Measurements from ENCODE around the gene CPSF2.
"Not testable (repeated sequence)": the region's sequence is repeated elsewhere in the genome, so short reads cannot be mapped to it uniquely, and the experiment has no call there.

The CPSF2 gene

DNA sequence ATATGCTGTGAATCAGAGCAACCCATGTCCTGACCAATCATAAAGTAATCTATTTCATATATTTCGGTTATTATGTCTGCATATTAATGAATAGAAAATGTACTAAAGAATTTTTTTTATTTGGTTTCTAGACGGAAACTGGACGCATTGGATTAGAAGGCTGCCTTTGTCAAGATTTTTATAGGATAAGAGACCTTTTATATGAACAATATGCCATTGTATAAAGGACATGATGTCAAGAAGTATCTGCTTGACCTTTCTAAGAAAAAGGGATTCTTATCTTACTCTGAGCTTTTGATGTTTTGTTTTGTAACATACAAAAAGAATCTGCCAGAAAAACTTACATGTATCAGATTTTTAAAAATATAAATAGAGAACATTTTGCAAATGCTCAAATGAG, 39.8 kb downstream of the CPSF2 start:
- DNase-seq = no peak

DNA sequence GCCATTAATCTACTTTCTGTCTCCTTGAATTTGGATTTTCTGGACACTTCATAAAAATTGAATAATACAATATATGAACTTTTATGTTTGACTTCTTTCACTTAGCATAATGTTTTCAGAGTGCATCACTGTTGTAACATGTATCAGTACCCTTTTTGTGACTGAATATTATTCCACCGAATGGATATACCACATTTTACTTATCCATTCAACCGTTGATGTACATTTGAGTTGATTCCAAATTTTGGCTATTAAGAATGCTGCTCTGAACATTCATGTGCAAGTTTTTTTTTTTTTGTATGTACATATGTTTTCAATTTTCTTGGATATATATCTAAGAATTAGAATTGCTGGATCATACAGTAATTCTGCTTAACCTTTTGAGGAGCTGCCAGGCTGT, 43.2 kb downstream of the CPSF2 start:
- DNase-seq = no peak

- no peak for DNase-seq
These were observed 51.9 kb downstream of the CPSF2 start for GRCh38 chr14:92173668-92174067.

- no peak for DNase-seq
These were observed 54.0 kb downstream of the CPSF2 start for GRCh38 chr14:92175811-92176210.

- DNase-seq = no peak
These were observed 54.7 kb downstream of the CPSF2 start for GRCh38 chr14:92176476-92176875.

- DNase-seq = not testable (repeated sequence)
These were observed 57.4 kb downstream of the CPSF2 start for GRCh38 chr14:92179178-92179577.

DNA sequence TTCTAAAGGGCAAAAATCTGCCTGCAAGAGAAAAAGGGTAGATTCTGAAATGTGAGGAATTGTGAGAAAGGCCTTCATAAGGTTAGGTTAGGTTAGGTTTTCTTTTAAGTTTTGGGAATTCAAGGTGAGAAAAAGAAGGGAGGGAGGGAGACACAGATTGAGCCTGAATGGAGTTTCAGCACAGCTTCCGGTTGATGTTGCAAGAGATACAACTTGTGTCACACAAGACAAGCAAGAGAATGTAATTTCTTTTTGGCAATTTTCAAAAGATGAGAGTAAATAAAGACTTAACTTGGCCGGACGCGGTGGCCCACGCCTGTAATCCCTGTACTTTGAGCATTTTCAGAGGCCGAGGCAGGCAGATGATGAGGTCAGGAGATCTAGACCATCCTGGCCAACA, 63.8 kb downstream of the CPSF2 start:
- DNase-seq = no peak

DNA sequence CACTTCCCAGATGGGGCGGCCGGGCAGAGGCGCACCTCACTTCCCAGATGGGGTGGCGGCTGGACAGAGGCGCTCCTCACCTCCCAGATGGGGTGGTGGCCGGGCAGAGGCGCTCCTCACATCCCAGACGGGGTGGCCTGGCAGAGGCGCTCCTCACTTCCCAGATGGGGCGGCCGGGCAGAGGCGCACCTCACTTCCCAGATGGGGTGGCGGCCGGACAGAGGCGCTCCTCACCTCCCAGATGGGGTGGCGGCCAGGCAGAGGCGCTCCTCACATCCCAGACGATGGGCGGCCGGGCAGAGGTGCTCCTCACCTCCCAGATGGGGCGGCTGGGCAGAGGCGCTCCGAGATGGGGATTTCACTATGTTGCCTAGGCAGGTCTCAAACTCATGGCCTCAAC, 65.8 kb downstream of the CPSF2 start:
- DNase-seq = not testable (repeated sequence)

GRCh38 chr14:92190768-92191167, 69.0 kb downstream of the CPSF2 start:
- no peak for DNase-seq

DNA sequence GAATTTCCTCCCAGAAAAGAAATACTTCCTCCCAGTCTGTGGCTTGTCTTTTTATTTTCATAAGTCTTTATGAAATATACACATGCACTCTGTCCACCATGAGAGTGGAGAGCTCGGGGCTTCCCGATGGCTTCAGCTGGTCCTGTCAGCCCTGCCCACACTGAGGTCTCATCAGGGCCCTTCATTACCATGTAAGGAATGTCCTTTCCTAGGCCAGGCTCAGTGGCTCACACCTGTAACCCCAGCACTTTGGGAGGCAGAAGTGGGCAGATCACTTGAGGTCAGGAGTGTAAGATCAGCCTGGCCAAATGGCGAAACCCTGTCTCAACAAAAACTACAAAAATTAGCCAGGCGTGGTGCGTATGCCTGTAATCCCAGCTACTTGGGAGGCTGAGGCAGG, 77.0 kb downstream of the CPSF2 start:
- DNase-seq = no peak

GRCh38 chr14:92199763-92200162, 78.0 kb downstream of the CPSF2 start:
- DNase-seq = no peak

- no peak for DNase-seq
These were observed 81.3 kb downstream of the CPSF2 start for GRCh38 chr14:92203116-92203515.

DNA sequence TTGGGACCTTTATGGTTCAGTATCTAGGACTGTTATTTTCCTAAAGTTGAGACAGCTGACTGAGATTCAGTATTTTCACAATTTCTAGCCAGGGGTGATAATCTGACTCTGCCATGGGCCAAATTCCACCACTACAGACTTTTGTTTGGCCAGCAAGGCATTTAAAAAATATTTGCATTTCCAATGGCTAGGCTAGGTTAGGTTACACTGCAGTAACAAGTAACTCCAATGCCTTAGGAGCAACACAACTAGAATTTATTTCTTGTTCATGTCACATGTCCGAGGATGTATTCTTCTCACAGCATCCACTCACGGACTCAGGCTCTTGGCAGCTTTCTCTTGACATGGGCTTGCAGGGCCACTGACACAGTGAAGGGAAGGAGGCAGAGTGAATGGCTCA, 83.0 kb downstream of the CPSF2 start:
- DNase-seq = no peak

- DNase-seq = no peak
These were observed 85.5 kb downstream of the CPSF2 start for GRCh38 chr14:92207012-92207927.

- DNase-seq = no peak
These were observed 86.1 kb downstream of the CPSF2 start for GRCh38 chr14:92207928-92208265.

GRCh38 chr14:92209141-92209540, 87.4 kb downstream of the CPSF2 start:
- DNase-seq = no peak

- DNase-seq = not testable (repeated sequence)
These were observed 91.4 kb downstream of the CPSF2 start for GRCh38 chr14:92213125-92213524.

- no peak for DNase-seq
These were observed 93.8 kb downstream of the CPSF2 start for GRCh38 chr14:92215579-92215978.

GRCh38 chr14:92217936-92218335, 96.2 kb downstream of the CPSF2 start:
- no peak for DNase-seq

All from NCI-H1417 treated with DMSO at 0.1 percent for 48 hours (cell line).